Colon (tissue), 2 donors: ENCODE measurements around the gene TMTC4.

Experiments used
- FAIRE-seq: peaks from 2 replicates; lab custom pipeline; 2012; peaks lifted over from hg19 to GRCh38; lab: Jason Lieb, UNC
- donor health status: control.
- donor health status: control.

TMTC4 gene

GRCh38 chr13:100667894-100668293, 6.7 kb downstream of the TMTC4 start:
- FAIRE-seq: no peak

- FAIRE-seq: no peak
Observed at GRCh38 chr13:100666124-100666523, 8.5 kb downstream of the TMTC4 start.

- no peak for FAIRE-seq
Observed at GRCh38 chr13:100665403-100665802, 9.2 kb downstream of the TMTC4 start.

- FAIRE-seq: no peak
Observed at GRCh38 chr13:100664171-100664900, 10.3 kb downstream of the TMTC4 start.

- FAIRE-seq: no peak
Observed at GRCh38 chr13:100662468-100663211, 12.0 kb downstream of the TMTC4 start.

- no peak for FAIRE-seq
Observed at GRCh38 chr13:100660761-100661160, 13.8 kb downstream of the TMTC4 start.

- no peak for FAIRE-seq
Observed at GRCh38 chr13:100659578-100659977, 15.0 kb downstream of the TMTC4 start.

- FAIRE-seq: no peak
Observed at GRCh38 chr13:100658363-100658762, 16.2 kb downstream of the TMTC4 start.

- no peak for FAIRE-seq
Observed at GRCh38 chr13:100657881-100658315, 16.7 kb downstream of the TMTC4 start.

GRCh38 chr13:100652510-100652909, 22.1 kb downstream of the TMTC4 start:
- FAIRE-seq: no peak

GRCh38 chr13:100650326-100650725, 24.3 kb downstream of the TMTC4 start:
- no peak for FAIRE-seq

GRCh38 chr13:100648354-100648753, 26.2 kb downstream of the TMTC4 start:
- no peak for FAIRE-seq

GRCh38 chr13:100646871-100647270, 27.7 kb downstream of the TMTC4 start:
- no peak for FAIRE-seq

- no peak for FAIRE-seq
Observed at GRCh38 chr13:100646030-100646673, 28.4 kb downstream of the TMTC4 start.

GRCh38 chr13:100645382-100645781, 29.2 kb downstream of the TMTC4 start:
- FAIRE-seq: no peak

- FAIRE-seq: no peak
Observed at GRCh38 chr13:100644371-100644770, 30.2 kb downstream of the TMTC4 start.

GRCh38 chr13:100637796-100638195, 36.8 kb downstream of the TMTC4 start:
- FAIRE-seq: no peak

- FAIRE-seq: no peak
Observed at GRCh38 chr13:100637380-100637779, 37.2 kb downstream of the TMTC4 start.

GRCh38 chr13:100636441-100636840, 38.2 kb downstream of the TMTC4 start:
- FAIRE-seq: no peak

GRCh38 chr13:100636004-100636403, 38.6 kb downstream of the TMTC4 start:
- FAIRE-seq: no peak

- FAIRE-seq: no peak
Observed at GRCh38 chr13:100634696-100635095, 39.9 kb downstream of the TMTC4 start.

GRCh38 chr13:100633461-100633860, 41.1 kb downstream of the TMTC4 start:
- FAIRE-seq: no peak

- FAIRE-seq: no peak
Observed at GRCh38 chr13:100630555-100630954, 44.0 kb downstream of the TMTC4 start.
